Stimulated activated CD4-positive, alpha-beta T cell treated with anti-CD3 and anti-CD28 coated beads, Interleukin-12 subunit alpha, Interleukin-12 subunit beta, amount 100 ng/mL, for 48 hours (primary cell): ENCODE measurements around the gene XPOT.

Source experiments
- DNase-seq, 3 donors: peaks; one replicate each; pipeline ENCODE4 v3.0.0-alpha.2; 2020; ENCODE audit warnings: low read depth in 2 of 3, low spot score in 1 of 3

The XPOT gene

GRCh38 chr12:64413884-64414283 is 9.7 kb downstream of the XPOT start:
- DNase-seq, result no peak

GRCh38 chr12:64418209-64418608 is 14.0 kb downstream of the XPOT start:
- DNase-seq, result no peak

- no peak for DNase-seq
These were observed 15.5 kb downstream of the XPOT start for GRCh38 chr12:64419696-64420095.

- no peak for DNase-seq
These were observed 23.8 kb downstream of the XPOT start for GRCh38 chr12:64427988-64428387.

- no peak for DNase-seq
These were observed 24.8 kb downstream of the XPOT start for GRCh38 chr12:64428956-64429355.

GRCh38 chr12:64430886-64431285 is 26.7 kb downstream of the XPOT start:
- no peak for DNase-seq

- DNase-seq, result no peak
These were observed 27.6 kb downstream of the XPOT start for GRCh38 chr12:64431791-64432190.

- no peak for DNase-seq
These were observed 29.7 kb downstream of the XPOT start for GRCh38 chr12:64433915-64434314.

GRCh38 chr12:64440100-64440499 is 35.9 kb downstream of the XPOT start:
- no peak for DNase-seq

- no peak for DNase-seq
These were observed 41.3 kb downstream of the XPOT start for GRCh38 chr12:64445490-64445889.

GRCh38 chr12:64446295-64446694 is 42.1 kb downstream of the XPOT start:
- no peak for DNase-seq

- no peak for DNase-seq
These were observed 46.0 kb downstream of the XPOT start for GRCh38 chr12:64450057-64450640.

GRCh38 chr12:64450711-64451486 is 46.7 kb downstream of the XPOT start:
- DNase-seq, result peak in 1 of 3 donors; percentile 6

GRCh38 chr12:64451687-64452558 is 47.7 kb downstream of the XPOT start, which contains the start of gene TBK1:
TSS of gene TBK1 (plus strand) at chr12:64452120. CDS start at chr12:64455871, 3,751 bp downstream.
- DNase-seq, result peak; percentile 47 to 65 (median 48)

- DNase-seq, result peak in 1 of 3 donors; percentile 8
These were observed 48.6 kb downstream of the XPOT start for GRCh38 chr12:64452559-64453329.

GRCh38 chr12:64455506-64455905 is 51.3 kb downstream of the XPOT start:
- no peak for DNase-seq

- no peak for DNase-seq
These were observed 51.9 kb downstream of the XPOT start for GRCh38 chr12:64456119-64456518.

- DNase-seq, result peak in 2 of 3 donors; percentile 25 to 31
These were observed 52.8 kb downstream of the XPOT start for GRCh38 chr12:64457032-64457431.

GRCh38 chr12:64457466-64457865 is 53.3 kb downstream of the XPOT start:
- no peak for DNase-seq

- DNase-seq, result no peak
These were observed 53.7 kb downstream of the XPOT start for GRCh38 chr12:64457923-64458322.

GRCh38 chr12:64459394-64459891 is 55.3 kb downstream of the XPOT start:
- DNase-seq, result no peak
